HG03457 (cell line): ENCODE measurements around the gene MINDY2.
"Not testable (repeated sequence)": the region's sequence is repeated elsewhere in the genome, so short reads cannot be mapped to it uniquely, and the experiment has no call there.

Source experiments
- ATAC-seq: cut with Tn5 transposase; IDR thresholded peaks from one replicate; pipeline ENCODE4 v1.9.1; 2021; ENCODE audit warnings: moderate number of reproducible peaks; ENCODE audit not compliant: unreplicated experiment

MINDY2 gene

DNA sequence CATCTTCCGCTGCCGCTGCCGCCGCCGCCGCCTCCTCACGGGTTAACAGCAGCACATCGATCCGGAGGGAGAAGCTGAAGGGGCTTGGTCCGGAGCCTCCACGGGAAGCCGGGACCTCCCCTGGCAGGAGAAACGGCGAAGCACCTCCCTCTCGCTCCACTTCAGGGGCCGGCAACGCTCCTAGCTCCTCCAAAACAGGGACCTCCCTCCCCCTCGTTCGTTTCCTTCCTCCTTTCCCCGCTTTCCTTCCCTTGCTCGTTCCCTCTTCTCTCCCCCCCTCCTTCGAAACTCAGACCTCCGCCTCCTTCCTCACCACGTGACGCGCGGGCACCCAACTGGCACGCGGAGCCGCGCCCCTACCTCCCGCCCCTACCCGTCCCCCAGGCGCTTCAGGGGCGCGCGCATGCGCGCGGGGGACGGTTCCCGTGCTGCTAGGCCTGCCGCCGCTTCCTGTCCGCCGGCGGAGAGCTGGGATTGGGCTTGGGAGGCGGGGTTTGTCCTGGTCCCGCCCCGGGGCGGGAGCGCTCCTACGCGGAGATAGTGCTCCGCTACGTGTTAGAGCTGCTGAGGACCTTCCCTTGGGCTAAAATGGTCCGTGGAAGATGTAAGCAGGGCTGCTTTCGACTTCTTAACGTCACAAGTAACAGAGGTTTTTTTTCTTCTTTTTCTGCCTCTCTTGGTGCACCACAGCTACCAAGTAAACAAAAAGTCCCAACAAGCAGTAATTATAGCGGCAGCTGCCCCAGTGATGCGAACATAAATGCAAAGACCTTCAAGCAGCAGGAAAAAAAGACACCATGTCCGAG is 21.4 kb upstream of the MINDY2 start, which contains the start of gene ADAM10:
TSS of gene ADAM10 (minus strand) at position 176 of the 806 bp plus-strand sequence. CDS start at position 3, 173 bp downstream.
- ATAC-seq, result peak; percentile 71

- ATAC-seq, result no peak
These were observed 18.4 kb upstream of the MINDY2 start for GRCh38 chr15:58752716-58753115.

- ATAC-seq, result no peak
These were observed 15.8 kb upstream of the MINDY2 start for GRCh38 chr15:58755350-58755749.

DNA sequence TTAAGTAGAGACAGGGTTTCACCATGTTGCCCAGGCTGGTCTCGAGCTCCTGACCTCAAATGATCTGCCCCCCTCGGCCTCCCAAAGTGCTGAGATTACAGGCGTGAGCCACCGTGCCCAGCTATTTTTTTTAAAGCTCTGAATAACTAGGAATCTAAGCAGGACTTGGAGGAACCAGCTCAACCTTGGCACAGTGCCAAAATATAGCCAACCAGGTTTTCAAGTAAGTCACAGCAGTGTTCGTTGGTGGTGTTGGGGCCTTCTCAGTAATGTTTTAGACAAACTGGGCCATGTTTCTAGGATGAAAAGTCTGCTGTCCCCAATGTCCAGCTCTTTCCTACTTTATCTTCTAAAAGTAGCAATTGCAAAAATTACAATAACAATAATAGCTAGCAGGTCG is 15.1 kb upstream of the MINDY2 start:
- no peak for ATAC-seq

- ATAC-seq, result no peak
These were observed 13.0 kb upstream of the MINDY2 start for GRCh38 chr15:58758141-58758540.

GRCh38 chr15:58760385-58761009 is 10.6 kb upstream of the MINDY2 start:
- ATAC-seq, result no peak

GRCh38 chr15:58761010-58761388 is 10.1 kb upstream of the MINDY2 start:
- ATAC-seq, result no peak

- no peak for ATAC-seq
These were observed 8.8 kb upstream of the MINDY2 start for GRCh38 chr15:58762285-58762684.

GRCh38 chr15:58762731-58763130 is 8.4 kb upstream of the MINDY2 start:
- no peak for ATAC-seq

DNA sequence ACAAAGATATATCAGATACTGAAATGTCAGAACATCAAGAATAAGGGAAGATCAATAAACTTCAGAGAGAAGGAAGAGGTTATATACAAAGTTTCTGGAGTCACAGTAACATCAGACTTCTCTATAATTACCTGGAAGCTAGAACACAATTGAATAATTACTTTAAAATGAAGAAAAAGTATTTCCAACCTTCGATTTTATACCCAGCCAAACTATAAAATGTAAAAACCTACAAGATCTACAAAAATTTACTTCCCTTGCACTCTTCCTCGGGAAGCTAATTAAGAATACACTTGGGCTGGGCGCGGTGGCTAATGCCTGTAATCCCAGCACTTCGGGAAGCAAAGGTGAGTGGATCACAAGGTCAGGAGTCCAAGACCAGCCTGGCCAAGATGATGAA is 6.6 kb upstream of the MINDY2 start:
- ATAC-seq, result no peak

DNA sequence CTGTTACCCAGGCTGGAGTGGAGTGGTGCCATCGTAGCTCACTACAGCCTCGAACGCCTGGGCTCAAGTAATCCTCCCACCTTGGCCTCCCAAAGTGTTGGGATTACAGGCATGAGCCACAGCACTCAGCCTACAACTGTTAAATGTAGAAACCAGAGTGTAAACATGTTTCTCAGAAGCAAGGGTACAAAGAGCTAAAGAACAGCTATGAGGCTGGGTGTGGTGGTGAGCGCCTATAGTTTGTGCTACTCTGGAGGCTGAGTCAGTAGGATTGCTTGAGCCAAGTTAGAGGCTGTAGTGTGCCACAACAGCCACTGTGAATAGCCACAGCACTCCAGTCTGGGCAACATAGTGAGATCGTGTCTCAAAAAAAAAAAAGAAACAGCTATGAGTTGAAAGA is 4.8 kb upstream of the MINDY2 start:
- no peak for ATAC-seq

GRCh38 chr15:58768601-58769004 is 2.5 kb upstream of the MINDY2 start:
- not testable (repeated sequence) for ATAC-seq

DNA sequence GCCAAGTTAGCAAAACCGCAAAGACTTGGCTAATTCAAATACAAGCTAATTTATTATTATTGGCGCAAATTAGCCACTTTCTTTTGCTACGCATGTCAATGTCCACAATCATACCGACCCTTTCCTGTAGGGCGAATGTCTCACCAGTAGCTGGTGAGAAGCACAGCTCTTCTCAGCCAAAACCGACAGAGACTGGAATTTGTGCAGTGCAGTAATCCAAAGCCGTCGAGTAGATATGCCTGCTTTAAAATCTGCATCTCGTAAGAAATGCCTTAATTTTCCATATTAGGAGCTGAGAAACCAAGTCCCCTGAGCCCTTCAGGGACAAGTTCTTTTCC is 614 bp upstream of the MINDY2 start:
- ATAC-seq, result peak; percentile 17

GRCh38 chr15:58771621-58772250 is 634 bp downstream of the MINDY2 start:
- ATAC-seq, result peak; percentile 11

GRCh38 chr15:58773024-58773423 is 1.9 kb downstream of the MINDY2 start:
- no peak for ATAC-seq

DNA sequence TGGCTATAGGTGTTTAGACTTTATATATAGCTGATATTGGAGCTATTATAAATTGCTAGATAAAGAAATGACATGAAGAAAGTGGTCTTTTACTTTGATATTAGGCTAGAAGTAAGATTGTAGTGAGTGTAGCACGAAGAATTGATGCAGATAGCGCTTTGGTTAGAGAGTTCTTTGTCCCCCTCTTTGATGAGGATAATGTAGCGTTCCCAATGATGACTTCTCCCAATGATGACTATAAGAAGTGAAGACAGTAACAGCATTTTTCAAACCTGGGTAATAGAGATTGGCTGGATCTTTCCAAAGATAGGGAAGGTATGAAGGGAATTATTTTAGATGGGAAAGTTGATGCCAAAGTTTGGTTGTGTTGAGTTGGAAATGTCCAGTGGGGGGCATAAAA is 4.3 kb downstream of the MINDY2 start:
- no peak for ATAC-seq

DNA sequence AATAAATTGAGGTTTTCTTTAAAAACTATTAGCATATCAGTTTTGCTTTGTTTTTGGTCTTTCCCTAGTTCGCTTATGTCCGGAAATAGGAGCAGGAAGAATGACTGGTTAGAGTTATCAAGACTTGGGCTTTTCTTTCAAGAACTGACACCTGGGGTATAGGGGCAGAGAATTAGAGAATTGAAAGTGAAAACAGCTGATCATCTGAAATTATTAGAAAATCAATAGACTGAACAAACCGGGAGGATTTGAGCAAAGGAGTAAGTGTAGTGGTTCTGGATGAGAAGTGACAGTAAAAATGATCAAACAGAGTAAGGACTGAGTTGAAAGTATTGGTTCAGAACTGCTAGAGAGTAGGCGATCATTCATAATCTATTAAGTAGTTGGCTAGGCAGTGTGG is 6.0 kb downstream of the MINDY2 start:
- ATAC-seq, result no peak

DNA sequence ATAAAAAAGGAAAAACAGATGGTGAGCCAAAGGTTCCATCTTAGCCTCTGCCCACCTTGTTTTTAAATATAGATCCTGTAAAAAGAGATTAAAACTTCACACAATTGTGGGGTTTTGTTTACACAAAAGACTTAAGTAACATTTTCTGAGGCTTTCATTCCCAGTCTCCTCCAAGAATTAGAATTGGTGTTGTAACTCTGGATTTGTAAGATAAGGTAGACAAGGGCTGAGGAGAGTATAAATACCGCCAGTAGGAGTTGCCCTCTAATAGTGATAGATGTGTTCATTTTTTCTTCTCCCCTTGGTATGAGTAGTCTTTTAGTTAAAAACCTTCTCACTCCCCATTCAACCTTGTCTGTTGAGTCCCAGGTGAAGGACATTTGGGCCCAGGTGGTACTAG is 8.5 kb downstream of the MINDY2 start:
- ATAC-seq, result no peak

DNA sequence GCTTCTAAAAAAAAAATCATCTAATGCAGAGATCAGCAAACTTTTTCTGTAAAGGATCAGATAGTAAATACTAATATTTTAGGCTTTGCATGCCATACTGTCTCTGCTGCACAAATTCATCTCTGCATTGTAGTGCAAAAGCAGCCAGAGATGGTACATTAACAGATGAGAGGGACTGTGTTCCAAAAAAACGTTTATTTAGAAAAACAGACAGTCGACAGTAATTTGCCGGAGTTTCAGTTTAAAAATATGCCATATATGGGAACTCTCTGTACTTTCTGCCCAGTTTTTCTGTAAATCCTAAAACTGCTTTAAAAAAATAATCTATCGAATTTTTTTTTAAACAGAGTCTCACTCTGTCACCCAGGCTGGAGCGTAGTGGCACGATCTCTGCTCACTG is 14.3 kb downstream of the MINDY2 start:
- no peak for ATAC-seq

GRCh38 chr15:58788056-58788710 is 17.1 kb downstream of the MINDY2 start:
- no peak for ATAC-seq

DNA sequence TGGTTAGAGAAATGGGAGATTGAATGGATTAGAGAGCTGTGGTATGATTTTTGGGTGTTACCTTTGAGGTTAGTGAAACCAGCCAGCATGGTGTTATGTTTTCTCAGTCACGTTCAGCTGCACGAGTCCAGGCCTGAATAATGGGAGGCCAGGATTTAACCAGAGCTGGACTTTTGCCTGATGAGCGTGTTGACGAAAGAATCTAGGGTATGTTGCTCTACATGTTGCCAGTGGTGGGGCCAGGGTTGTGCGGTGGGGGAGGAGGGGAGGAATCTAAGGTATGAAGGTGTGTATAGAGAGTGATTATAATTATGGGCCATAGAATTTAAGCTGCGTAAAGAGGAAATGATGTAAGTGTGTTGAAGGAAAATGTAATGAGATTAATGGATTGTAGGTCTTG is 22.8 kb downstream of the MINDY2 start:
- no peak for ATAC-seq

DNA sequence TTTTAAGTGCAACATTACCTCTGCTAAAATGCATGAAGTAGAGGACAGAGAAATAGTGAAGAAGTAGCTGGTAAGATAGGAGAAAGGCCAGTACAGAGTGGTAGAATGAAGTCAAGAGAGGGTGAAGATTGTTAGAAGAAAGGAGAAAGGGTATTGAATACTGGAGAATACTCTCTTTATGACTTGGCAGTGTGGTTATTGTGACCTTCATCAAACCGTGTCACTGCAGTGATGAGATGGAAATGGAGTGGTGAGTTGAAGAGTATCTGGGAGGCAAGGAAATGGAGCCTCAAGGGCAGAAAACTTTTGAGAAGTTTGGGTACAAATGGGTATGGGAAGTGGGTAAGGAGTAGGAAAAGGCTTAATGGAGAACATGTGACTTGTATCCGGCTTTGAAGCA is 24.7 kb downstream of the MINDY2 start:
- no peak for ATAC-seq
